HG03521 (cell line): Measurements from ENCODE around the gene COMT.

Experiments
- ATAC-seq: cut with Tn5 transposase; IDR thresholded peaks from one replicate; pipeline ENCODE4 v1.9.1; 2021; ENCODE audit warnings: mild to moderate bottlenecking, moderate library complexity; ENCODE audit not compliant: unreplicated experiment

Gene COMT

DNA sequence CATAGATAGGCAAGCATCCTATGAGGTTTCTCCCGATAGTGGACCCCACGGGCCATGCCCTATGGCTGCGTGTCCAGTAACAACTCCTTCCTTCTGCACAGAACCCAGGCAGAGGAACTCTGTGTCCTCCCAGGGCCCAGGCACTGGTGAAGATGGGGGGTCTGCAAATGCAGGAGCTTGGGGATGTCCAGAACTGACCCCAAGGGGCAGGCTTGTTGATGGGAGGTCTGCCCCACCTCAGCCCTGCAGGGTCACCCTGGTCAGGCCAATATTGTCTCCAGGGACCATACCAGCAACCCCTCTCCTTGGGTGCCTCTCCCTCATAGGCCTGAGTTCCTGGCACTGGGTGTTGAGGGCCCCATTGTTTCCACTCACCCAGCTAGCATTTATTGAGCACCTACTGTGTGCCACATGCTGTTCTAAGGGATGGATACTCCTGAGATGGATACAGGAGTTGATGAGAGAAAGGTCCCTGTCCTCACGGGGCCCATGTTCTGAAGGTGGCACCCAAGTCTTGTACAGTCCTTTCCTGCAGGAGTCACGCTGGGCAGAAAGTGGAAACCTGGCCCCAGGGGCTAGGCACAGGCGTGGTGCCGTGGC is 26.4 kb downstream of the COMT start:
- no peak for ATAC-seq

DNA sequence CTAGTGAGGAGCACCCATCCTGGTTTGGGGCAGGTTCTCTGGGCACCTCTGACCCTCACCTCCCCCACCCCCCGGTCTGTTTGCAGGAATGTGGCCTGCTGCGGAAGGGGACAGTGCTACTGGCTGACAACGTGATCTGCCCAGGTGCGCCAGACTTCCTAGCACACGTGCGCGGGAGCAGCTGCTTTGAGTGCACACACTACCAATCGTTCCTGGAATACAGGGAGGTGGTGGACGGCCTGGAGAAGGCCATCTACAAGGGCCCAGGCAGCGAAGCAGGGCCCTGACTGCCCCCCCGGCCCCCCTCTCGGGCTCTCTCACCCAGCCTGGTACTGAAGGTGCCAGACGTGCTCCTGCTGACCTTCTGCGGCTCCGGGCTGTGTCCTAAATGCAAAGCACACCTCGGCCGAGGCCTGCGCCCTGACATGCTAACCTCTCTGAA is 26.9 kb downstream of the COMT start:
- no peak for ATAC-seq

- no peak for ATAC-seq
Observed at GRCh38 chr22:19969141-19969928, 27.8 kb downstream of the COMT start.

- ATAC-seq: no peak
Observed at GRCh38 chr22:19970031-19970478, 28.5 kb downstream of the COMT start.

GRCh38 chr22:19970479-19971275 is 29.1 kb downstream of the COMT start:
- ATAC-seq: no peak

DNA sequence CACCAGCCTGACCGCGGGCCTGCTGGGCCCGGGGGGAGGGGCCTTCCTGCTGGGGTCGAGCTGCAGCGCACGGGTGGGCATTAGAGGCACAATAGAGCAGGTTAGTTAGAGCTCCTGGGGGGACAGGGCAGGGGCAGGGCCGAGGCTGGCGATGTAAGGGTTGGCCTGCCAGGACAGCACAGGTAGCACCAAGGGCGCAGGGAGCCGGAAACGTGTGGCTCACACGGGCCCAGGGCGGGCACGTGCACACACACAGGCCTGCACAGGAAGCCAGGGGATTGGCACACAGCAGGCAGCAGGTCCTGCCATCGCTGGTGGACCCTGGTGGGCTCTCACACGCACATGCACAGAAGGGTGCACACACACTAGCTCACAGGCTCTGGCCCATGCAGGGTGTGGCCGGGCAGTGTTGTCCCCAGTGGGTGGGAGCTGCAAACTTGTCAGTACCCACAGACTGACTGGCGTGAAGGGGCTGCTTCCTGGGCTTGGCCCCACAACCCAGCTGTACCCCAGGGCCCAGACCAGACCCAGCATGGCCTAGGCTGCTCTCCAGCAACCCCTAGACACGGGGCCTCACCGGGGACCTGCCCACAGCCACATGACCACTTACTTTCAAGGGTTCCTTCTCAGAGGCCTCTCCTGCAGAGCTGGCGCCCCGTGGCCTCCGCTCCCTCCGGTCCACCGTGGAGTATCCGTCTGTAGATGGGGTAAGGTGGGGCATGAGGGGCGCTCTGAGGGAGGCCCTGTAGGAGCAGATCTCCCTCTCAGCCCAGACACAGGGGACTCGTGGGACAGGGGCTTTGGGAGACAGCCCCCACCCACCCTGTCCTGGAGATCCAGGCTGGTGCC is 29.9 kb downstream of the COMT start:
- no peak for ATAC-seq

- no peak for ATAC-seq
Observed at GRCh38 chr22:19972251-19972650, 30.7 kb downstream of the COMT start.

DNA sequence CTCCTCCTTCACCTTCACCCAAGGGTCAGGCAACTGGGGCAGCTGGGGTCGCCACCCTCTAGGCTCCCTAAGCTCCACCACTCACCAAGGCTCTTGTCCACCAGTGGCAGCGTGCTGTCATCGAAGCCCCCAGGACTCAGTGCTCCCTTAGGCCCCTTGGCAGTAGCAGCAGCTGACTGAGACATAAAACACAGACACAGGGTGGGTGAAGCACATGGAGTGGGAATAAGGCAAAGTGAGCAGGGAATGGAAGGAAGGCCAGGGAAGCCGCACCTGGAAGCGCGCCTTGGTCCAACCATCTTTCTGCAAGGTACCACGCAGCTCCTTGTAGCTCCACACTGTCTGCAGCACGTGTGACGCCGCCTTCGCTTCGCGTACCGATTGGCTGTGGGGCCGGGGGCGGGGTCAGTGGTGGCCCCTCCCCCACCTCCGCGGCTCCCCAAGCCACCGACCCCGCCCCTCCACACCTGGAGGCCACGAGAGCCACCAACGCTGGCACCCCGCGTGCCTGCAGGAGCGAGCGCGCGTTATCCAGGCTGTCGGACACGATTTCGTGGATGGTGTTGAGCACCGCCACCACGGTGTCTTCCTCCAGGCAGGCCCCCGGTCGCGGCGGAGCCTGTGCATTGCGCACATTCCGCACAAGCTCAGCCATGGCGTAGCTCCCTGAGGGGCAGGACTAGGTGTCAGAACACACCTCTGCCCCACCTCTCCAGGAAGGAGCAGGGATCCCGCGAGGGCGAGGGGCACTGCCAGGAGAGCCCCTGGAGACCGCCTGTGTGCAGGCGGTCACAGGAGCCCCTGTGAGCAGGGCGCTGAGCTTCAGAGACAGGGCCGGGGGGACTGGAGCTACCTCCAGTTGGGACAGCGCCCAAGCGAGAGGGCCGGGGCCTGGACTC is 31.3 kb downstream of the COMT start:
- no peak for ATAC-seq

DNA sequence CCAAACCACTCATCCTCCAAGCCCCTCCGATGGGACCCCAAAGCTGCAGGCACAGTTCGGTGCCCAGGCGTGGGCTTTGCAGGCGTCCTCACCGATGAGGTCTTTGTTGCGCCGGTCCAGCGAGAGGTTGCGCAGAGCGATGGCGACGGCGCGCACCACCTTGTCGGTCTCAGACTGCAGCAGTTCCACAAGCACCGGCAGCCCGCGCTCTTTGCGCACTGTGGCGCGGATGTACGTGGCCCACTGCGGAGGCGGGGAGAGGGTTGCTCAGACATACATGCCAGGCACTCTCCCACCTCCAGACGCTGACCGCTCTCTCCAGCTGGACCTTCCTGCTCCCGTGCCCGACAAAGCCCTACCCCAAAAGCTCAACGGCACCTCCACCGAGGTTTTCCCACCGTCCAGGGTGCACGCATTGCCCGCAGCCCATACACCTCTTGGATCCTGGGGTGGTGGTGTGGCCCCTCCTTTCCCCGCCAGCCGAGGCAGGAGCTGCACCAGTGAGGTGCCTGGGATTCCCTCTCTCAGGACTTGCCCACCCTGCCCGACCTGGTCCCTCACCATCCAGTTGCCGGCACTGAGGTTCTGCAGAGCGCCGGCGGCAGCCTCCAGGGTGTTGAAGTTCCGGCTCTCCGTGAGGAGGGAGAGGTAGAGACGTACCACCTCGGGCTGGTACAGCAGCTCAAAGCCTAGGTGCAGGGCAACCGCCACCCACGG is 32.1 kb downstream of the COMT start:
- no peak for ATAC-seq

DNA sequence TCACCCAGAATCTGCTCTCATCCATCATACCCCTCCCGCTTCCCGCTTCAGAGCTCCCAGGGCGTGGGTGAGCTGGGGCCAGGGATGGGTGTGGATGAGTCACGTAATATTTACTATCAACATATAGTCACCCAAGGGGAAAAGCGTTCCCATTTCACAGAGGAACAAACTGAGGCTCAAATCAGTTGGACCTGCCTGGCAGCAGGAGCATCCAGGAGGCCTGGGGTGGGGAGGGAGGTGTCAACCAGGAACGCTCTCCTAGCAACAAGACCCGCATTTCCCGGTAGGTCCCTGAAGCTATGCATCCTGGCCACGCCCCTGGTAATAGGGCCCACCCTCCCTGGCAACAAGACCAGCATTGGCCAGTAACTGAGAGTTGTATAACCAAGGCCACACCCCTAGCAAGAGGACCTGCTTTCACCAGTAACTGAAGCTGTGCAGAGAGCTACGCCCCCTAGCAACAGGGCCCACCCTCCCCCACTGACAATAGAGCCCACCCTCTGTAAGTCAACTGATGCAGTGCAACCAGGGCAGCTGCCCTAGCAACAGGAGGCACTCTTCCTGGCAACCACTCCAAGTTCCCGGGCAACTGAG is 32.8 kb downstream of the COMT start:
- ATAC-seq: no peak

DNA sequence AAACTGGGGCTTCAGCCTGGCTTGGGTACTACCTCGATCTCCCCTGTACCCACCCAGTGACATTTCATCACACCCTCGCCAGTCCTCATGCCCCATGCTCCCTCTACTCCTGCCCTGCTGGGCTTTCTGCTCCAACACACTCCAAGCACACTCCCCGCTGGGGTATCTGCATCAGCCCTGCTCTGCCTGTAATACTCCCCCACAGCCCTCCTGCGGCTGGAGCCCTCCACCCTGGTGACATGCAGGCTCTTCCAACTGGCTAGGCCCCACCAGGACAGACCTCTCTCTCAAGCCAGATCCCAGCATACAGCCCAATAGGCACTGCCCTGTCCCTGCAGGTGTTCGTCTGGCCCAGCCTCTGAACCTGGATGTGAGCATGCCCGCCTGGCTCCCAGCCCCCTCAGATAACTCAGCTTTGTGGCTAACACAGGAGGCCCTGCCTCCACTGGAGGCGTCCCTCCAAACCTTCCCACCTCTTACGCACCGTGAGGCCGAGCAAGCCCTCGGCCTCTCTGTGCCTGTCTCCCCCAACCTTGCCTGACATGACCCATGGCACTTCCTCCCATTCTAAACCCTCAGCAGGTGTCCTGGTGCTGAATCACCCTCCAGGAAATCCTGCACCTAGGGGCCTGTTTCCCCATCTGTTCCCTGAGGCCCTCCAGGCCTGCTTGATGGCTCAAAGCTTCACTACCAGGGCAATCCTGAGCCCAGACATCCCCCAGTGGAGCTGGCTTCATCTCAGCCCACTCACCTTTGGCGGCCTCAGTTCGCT is 33.5 kb downstream of the COMT start:
- no peak for ATAC-seq

GRCh38 chr22:19975707-19976035 is 34.1 kb downstream of the COMT start:
- ATAC-seq: no peak

- ATAC-seq: no peak
Observed at GRCh38 chr22:19976671-19977070, 35.1 kb downstream of the COMT start.

- ATAC-seq: no peak
Observed at GRCh38 chr22:19977296-19978243, 36.0 kb downstream of the COMT start.

DNA sequence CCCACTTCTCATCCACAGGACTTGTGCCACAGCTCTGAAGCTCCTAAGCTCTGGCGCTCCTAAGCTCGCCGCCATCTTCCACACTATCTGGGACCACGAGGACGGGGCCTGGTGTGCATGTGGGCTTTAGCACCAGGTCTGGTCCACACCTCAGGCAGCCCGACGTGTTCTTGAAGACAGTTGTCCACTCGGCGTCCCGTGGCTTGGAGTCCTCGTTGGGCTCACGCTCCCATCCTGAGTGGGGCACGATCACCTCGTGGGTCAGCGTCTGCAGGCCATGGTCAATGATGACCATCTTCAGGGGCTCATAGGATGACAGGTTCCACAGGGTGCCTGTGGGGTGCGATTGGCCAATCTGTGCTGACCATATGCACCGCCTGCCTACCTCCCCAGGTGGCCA is 37.2 kb downstream of the COMT start:
- ATAC-seq: no peak

DNA sequence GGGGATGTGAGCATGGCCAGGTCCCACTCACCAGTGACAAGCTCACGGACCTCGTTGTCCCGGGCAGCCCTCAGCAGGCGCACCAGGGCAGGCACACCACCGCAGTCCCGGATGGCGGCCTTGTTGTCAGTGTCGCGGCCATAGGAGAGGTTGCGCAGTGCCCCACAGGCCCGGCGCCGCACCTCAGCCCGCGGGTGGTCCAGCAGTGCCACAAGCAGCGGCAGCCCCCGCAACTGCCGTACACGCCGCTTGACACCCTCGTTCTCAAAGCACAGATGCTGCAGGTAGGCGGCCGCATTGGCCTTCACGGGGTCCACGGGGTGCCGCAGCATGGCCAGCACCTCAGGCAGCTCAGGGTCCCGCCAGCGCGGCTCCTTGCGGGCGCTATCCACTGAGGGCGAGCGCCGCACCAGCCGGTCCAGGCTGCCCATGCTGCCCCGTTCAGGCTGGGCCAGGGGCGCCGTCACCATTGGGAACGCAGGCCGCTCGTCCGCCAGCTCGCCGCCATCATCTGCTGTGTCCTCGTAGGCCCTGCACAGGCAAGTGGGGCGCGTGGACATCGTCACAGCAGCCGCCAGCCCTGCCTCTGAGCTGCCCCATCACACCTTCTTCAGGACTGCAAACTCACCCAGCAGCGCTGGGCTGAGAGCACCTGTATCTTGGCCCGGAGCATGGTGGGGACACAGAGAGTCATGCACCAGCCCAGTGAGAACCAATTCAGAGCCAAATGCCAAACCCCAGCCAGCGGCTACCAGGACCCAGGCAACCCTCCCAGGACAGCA is 38.3 kb downstream of the COMT start:
- no peak for ATAC-seq
